Smooth muscle cell (in vitro differentiated cells): ENCODE results near the gene DOCK1. TPM values are rescaled to one million over a fixed set of nuclear protein-coding genes. Genes with fewer than 3 reads are reported as not detected.

Source experiments
- DNase-seq: peaks from one replicate; lab custom pipeline; 2025; ENCODE audit not compliant: unreplicated experiment; lab: John Stamatoyannopoulos, UW
- H2AFZ ChIP-seq: fragments of 200-600 bp; sonication (generic); 2 replicates; pipeline ENCODE4 v1.6.0; 2016; ENCODE audit warnings: antibody characterized with exemption, low read depth, mild to moderate bottlenecking
- H3F3A ChIP-seq: fragments of 200-600 bp; sonication (generic); 2 replicates; pipeline ENCODE4 v1.6.0; 2017; ENCODE audit warnings: antibody characterized with exemption, low read depth
- H3K27ac ChIP-seq: fragments of 200-600 bp; sonication (generic); 2 replicates; pipeline ENCODE4 v1.5.1; 2016; ENCODE audit warnings: low read depth, mild to moderate bottlenecking
- H3K27me3 ChIP-seq: fragments of 200-600 bp; sonication (generic); 2 replicates; pipeline ENCODE4 v1.6.1; 2016; ENCODE audit warnings: low read depth, mild to moderate bottlenecking
- H3K36me3 ChIP-seq: fragments of 200-600 bp; sonication (generic); 2 replicates; pipeline ENCODE4 v1.5.1; 2016; ENCODE audit warnings: low read depth
- H3K4me1 ChIP-seq: fragments of 200-600 bp; sonication (generic); 2 replicates; pipeline ENCODE4 v1.5.1; 2016; ENCODE audit warnings: low read depth
- H3K4me2 ChIP-seq: fragments of 200-600 bp; sonication (generic); 2 replicates; pipeline ENCODE4 v1.6.0; 2016; ENCODE audit warnings: mild to moderate bottlenecking
- H3K4me3 ChIP-seq: fragments of 200-600 bp; sonication (generic); 2 replicates; pipeline ENCODE4 v1.5.1; 2016; ENCODE audit warnings: mild to moderate bottlenecking
- H3K79me2 ChIP-seq: fragments of 200-600 bp; sonication (generic); 2 replicates; pipeline ENCODE4 v1.6.0; 2016; ENCODE audit warnings: low read depth, mild to moderate bottlenecking
- H3K9ac ChIP-seq: fragments of 200-600 bp; sonication (generic); 2 replicates; pipeline ENCODE4 v1.6.0; 2016; ENCODE audit warnings: low read depth
- H3K9me3 ChIP-seq: fragments of 200-600 bp; sonication (generic); replicated peaks from 2 replicates; pipeline ENCODE4 v1.5.1; 2016; ENCODE audit warnings: low read depth
- H4K20me1 ChIP-seq: fragments of 200-600 bp; sonication (generic); 2 replicates; pipeline ENCODE4 v1.6.0; 2016; ENCODE audit warnings: low read depth
- WGBS: methylation state at CpG from one replicate; pipeline ENCODE4 v1.1.7; 2016; ENCODE audit warnings: low lambda C conversion rate; 5-methylcytosine and 5-hydroxymethylcytosine counted together
- polyA plus RNA-seq: library from polyadenylated mRNA; unstranded; fragments of >200 nt; fragmentation: Nextera tagmentation; extraction: Ambion mirVana; gene quantifications from 2 replicates; pipeline ENCODE4 v1.2.1, GENCODE V29; 2016
- total RNA-seq: library from RNA; depleted of rRNA; stranded (reverse); fragments of >200 nt; gene quantifications from 2 replicates; pipeline ENCODE4 v1.2.3, GENCODE V29; 2014
- TF ChIP-seq, protein P1 (sequence below): fragments of 200-600 bp; sonication (generic); IDR thresholded peaks from 2 replicates; pipeline ENCODE4 v1.5.1; 2017; ENCODE audit warnings: borderline replicate concordance, mild to moderate bottlenecking, antibody characterized with exemption; ENCODE audit not compliant: insufficient read depth, poor library complexity, severe bottlenecking

DOCK1 gene
- total and polyA plus RNA-seq, 2 experiments from 2014 or later, result 18.4 to 37.1 TPM

DNA sequence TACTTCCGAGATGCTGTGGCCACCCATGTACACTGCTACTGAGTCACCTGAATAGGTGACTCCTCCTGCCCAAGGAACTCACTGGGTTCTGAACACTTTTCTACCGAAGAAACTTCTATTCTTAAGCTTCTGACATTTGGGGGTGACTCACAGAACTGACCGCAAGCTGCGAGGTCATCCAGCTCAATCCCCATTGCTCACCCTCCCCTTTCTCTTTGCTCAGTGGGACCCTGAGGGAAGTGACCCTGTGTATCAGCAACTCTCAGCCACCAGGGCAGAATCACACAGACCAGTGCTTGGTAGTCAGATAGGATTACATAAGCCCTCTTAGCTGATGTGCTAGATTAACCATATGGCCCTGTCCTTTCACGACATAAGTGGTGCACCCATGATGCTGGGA is 244.9 kb downstream of the DOCK1 start:
- Histone ChIP-seq H3K9me3 (no peaks in the 10 kb centered on the region), H2AFZ (no peak overlapping the region), H4K20me1 (peaks cover 58% of the 10 kb centered on the region), H3K4me1 (peaks cover 13% of the 10 kb centered on the region), H3K9ac (no peak overlapping the region), H3K4me2 (no peak overlapping the region), H3K27ac (no peak overlapping the region), H3K36me3 (no peaks in the 10 kb centered on the region), H3F3A (peaks cover 3% of the 10 kb centered on the region), H3K4me3 (no peak overlapping the region), H3K27me3 (no peaks in the 10 kb centered on the region), H3K79me2 (no peaks in the 10 kb centered on the region)
- 68% methylated on average over 5 of the region's 5 CpGs for WGBS
- DNase-seq, result no peak
- TF ChIP-seq, protein P1, sequence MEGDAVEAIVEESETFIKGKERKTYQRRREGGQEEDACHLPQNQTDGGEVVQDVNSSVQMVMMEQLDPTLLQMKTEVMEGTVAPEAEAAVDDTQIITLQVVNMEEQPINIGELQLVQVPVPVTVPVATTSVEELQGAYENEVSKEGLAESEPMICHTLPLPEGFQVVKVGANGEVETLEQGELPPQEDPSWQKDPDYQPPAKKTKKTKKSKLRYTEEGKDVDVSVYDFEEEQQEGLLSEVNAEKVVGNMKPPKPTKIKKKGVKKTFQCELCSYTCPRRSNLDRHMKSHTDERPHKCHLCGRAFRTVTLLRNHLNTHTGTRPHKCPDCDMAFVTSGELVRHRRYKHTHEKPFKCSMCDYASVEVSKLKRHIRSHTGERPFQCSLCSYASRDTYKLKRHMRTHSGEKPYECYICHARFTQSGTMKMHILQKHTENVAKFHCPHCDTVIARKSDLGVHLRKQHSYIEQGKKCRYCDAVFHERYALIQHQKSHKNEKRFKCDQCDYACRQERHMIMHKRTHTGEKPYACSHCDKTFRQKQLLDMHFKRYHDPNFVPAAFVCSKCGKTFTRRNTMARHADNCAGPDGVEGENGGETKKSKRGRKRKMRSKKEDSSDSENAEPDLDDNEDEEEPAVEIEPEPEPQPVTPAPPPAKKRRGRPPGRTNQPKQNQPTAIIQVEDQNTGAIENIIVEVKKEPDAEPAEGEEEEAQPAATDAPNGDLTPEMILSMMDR, result no peak

DNA sequence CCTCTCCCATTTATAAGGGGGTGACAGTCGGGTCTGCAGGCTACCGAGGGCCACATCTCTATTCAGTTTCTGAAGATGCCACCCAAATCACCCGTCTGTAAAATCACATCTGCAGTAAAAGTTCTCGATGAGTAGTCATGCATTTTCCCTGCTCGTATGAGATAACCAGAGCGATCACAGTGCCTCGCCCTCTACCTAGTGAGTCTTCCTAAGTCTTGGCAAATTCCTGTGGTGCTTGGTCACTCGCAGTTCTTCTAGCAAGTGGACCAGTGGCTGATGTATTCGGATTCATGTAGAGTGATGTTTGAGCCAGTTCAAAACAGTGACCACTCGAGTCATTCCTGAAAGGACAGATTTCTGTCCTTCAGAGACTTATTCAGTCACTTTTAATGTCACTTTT is 246.3 kb downstream of the DOCK1 start:
- Histone ChIP-seq H3K4me3 (no peak overlapping the region), H3F3A (peaks cover 3% of the 10 kb centered on the region), H3K4me1 (peaks cover 13% of the 10 kb centered on the region), H3K9ac (no peak overlapping the region), H3K27ac (no peak overlapping the region), H2AFZ (no peak overlapping the region), H3K79me2 (no peaks in the 10 kb centered on the region), H3K9me3 (no peaks in the 10 kb centered on the region), H4K20me1 (peaks cover 65% of the 10 kb centered on the region), H3K4me2 (no peak overlapping the region), H3K36me3 (no peaks in the 10 kb centered on the region), H3K27me3 (no peaks in the 10 kb centered on the region)
- TF ChIP-seq, protein P1, result no peak
- no peak for DNase-seq
- 90% methylated on average over 10 of the region's 10 CpGs for WGBS

DNA sequence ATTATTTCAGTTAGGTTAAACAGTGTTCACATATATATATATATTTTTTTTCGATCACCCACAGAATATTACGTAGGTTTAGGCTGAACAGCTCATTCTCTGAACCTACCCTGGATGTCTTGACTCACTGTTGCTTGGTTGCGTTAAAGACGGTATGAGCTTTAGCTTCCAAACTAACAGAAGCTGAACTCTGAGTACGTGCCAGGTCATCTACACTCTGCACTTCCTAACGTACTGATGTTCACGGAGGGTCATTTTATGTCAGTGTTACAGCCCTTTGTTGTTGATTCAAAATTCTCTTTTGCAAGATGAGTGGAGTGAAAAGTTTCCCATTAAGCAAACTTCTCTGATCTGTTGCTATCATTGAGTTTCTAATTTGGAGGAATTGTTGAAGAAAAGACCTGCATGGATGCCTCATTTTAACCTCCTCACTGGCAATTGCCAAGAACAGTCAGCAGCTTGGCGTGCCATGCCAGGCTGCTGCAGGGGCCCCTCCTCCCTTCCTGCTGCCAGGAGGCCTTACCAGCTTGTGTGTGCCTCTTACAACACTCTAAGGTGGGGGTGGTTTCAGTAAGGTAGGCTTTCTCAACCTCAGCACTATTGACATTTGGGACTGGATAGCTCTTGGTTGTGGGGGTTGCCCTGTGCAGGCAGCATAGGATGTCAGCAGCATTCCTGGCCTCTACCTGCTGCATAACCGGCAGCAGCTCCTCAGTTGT is 246.9 kb downstream of the DOCK1 start:
- no peak for DNase-seq

More for the DNA sequence above, 246.9 kb downstream of the DOCK1 start:
- peaks cover 69% of the 10 kb centered on the region for H4K20me1 ChIP-seq
- H3K4me3 ChIP-seq, result no peak overlapping the region
- H3K36me3 ChIP-seq, result no peaks in the 10 kb centered on the region
- H2AFZ ChIP-seq, result no peak overlapping the region
- no peak overlapping the region for H3K9ac ChIP-seq
- peaks cover 3% of the 10 kb centered on the region for H3F3A ChIP-seq
- no peak overlapping the region for H3K4me2 ChIP-seq
- WGBS, result 95% methylated on average over 9 of the region's 9 CpGs
- H3K9me3 ChIP-seq, result no peaks in the 10 kb centered on the region
- no peaks in the 10 kb centered on the region for H3K27me3 ChIP-seq
- no peaks in the 10 kb centered on the region for H3K79me2 ChIP-seq
- H3K27ac ChIP-seq, result no peak overlapping the region
- TF ChIP-seq, protein P1, result no peak
- H3K4me1 ChIP-seq, result peaks cover 13% of the 10 kb centered on the region
